ENCODE results near the gene RASD1. TPM values are rescaled to one million over a fixed set of nuclear protein-coding genes. Genes with fewer than 3 reads are reported as not detected.

The RASD1 gene
- total RNA-seq, 1 donor from 2014 or later: 2.1 TPM

- Mint-ChIP-seq H3K27ac (no peak overlapping the region), H3K4me3 (no peak overlapping the region), H3K9me3 (no peaks in the 10 kb centered on the region), H3K27me3 (ENCODE audit: low read depth) (no peaks in the 10 kb centered on the region), H3K4me1 (peaks cover 28% of the 10 kb centered on the region), H3K36me3 (no peaks in the 10 kb centered on the region)
- no peak for TF ChIP-seq CTCF (IDR thresholded peaks at IDR 0.05; ENCODE audit: unreplicated experiment)
- DNase-seq (ENCODE audit: low spot score in 2 of 2, unreplicated experiment in 2 of 2): no peak
Observed at GRCh38 chr17:17518951-17519350, 22.8 kb upstream of the RASD1 start.

GRCh38 chr17:17518014-17518413, 21.8 kb upstream of the RASD1 start:
- TF ChIP-seq CTCF (IDR thresholded peaks at IDR 0.05; ENCODE audit: unreplicated experiment): no peak
- Mint-ChIP-seq H3K4me3 (no peak overlapping the region), H3K36me3 (no peaks in the 10 kb centered on the region), H3K27me3 (ENCODE audit: low read depth) (no peaks in the 10 kb centered on the region), H3K4me1 (peaks cover 28% of the 10 kb centered on the region), H3K9me3 (no peaks in the 10 kb centered on the region), H3K27ac (no peak overlapping the region)
- DNase-seq (ENCODE audit: low spot score in 2 of 2, unreplicated experiment in 2 of 2): no peak

- peaks cover 20% of the 10 kb centered on the region for H3K4me1 Mint-ChIP-seq
- no peaks in the 10 kb centered on the region for H3K9me3 Mint-ChIP-seq
- H3K4me3 Mint-ChIP-seq: no peak overlapping the region
- H3K36me3 Mint-ChIP-seq: no peaks in the 10 kb centered on the region
- H3K27me3 Mint-ChIP-seq (ENCODE audit: low read depth): no peaks in the 10 kb centered on the region
- no peak overlapping the region for H3K27ac Mint-ChIP-seq
- no peak for DNase-seq (ENCODE audit: low spot score in 2 of 2, unreplicated experiment in 2 of 2)
- no peak for TF ChIP-seq CTCF (IDR thresholded peaks at IDR 0.05; ENCODE audit: unreplicated experiment)
Observed at GRCh38 chr17:17516941-17517720, 20.9 kb upstream of the RASD1 start.

GRCh38 chr17:17515934-17516930, 20.0 kb upstream of the RASD1 start:
- peak overlapping the region; percentile 89 for H3K27ac Mint-ChIP-seq
- peaks cover 20% of the 10 kb centered on the region for H3K4me1 Mint-ChIP-seq

More at GRCh38 chr17:17515934-17516930, 20.0 kb upstream of the RASD1 start:
- Mint-ChIP-seq H3K27me3 (ENCODE audit: low read depth) (no peaks in the 10 kb centered on the region), H3K4me3 (no peak overlapping the region), H3K9me3 (no peaks in the 10 kb centered on the region), H3K36me3 (no peaks in the 10 kb centered on the region)
- DNase-seq (ENCODE audit: low spot score in 2 of 2, unreplicated experiment in 2 of 2): no peak
- no peak for TF ChIP-seq CTCF (IDR thresholded peaks at IDR 0.05; ENCODE audit: unreplicated experiment)
